Effector CD4-positive, alpha-beta T cell (primary cell): ENCODE data around the gene ZDHHC8.

Source experiments
- DNase-seq: peaks from one replicate; pipeline ENCODE4 v3.0.0-alpha.2; 2020

Gene ZDHHC8

DNA sequence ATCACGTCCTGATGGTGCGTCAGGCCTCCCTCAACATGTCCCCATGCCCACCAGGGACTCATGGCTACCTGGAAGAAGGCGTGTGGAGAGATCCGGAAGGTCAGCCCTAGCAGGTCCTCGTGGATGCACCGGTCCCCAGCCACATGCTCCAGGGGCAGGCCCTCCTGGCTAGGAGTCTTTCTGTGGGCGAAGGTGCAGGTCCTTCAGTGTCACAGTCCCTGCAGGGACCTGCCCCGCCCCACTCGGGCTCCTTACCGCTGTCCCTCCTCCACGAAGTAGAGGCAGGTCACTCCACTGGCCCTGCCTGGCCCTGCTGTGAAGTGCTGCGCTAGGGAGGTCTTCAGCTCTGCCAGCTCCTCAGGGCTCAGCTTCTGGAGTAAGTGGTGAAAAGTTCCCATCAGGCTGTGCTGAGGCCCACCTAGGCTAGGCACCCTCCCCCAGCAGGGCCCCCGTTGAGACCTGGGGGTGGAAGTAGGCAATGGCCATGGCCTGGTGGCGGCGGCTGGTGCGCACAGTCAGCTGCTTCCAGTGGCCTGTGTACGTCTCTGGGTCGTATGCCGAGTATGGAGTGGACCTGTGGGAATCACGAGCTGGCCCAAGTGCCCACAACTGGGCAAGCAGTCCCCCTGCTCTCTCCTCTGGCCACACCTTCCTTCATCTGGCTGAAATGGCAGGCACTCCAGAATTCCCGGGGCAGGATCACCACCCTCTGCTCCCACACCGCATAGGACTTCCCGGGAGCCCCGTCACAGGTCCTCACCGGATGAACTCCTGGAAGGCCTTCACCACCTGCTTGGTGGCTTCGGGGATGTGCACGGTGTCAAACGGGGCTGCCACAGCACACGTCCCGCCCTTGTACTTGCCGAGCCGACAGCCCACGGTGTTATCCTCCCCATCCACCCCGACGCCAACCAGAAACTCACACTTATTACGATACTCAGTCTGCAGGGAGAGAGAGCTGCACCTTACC lies 16.8 kb upstream of the ZDHHC8 start:
- no peak for DNase-seq

DNA sequence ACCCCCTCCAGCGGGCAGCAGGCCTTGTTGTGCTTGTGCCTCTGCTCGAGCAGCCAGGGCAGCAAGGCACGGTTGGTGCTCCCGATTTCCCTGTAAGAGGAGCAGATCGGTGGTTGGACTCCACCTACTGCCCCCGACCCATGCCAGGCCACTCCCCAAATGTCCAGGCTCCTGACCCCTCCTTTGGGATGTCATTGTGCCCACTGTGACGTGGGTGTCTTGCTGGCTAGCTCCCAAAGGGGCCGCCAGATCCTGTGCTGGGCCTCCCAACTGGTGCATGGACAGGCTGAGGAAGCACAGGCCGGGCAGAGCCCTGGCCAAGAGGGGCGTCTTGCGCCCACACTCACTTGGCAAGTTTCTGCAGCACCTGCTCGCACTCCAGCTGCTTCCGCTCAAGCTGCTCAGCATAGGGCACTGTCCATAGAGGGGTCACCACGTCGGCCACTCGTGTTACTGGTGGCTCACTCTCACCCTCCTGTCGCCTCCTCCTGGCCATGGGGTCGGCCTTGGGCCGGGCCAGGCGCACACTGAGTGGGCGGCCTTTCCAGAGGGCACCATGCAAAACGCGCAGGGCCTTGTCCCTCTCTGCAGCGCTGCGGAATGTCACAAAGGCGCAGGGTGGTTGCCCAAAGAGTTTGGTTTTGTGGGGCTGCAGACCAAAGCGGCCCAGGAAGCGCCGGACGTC lies 15.8 kb upstream of the ZDHHC8 start, which contains the start of gene RANBP1:
Gene RANBP1 (plus strand): TSS at position 414 of the 685 bp plus-strand sequence. CDS start 81 bp downstream, at position 495.
- no peak for DNase-seq

DNA sequence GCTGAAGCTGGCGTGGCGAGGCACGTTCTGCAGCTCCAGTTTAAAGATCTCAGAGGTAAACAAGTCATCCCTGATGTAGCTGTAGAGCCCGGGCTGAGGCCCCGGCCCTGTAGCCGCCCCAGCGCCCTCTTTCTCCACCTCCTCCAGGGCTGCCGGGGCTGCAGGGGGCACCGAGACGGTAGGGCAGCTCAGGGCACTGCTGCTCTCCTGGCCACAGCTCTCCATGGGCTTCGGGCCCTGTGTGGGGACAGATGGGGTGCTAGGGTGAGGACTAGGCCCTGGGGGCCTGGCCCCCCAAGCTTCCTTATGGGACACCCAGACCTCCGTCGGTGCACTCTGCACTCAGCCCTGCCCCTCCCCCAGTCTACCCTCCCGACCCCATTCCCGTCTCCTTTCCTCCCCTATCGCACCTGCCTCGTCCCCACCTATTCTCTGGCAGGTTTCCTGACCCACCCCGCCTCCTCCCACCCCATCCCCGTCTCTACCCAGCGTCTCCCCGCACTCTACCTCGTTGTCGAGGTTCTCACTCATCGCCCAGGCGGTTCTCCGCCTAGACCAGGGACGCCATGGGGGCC lies 15.1 kb upstream of the ZDHHC8 start:
- no peak for DNase-seq

DNA sequence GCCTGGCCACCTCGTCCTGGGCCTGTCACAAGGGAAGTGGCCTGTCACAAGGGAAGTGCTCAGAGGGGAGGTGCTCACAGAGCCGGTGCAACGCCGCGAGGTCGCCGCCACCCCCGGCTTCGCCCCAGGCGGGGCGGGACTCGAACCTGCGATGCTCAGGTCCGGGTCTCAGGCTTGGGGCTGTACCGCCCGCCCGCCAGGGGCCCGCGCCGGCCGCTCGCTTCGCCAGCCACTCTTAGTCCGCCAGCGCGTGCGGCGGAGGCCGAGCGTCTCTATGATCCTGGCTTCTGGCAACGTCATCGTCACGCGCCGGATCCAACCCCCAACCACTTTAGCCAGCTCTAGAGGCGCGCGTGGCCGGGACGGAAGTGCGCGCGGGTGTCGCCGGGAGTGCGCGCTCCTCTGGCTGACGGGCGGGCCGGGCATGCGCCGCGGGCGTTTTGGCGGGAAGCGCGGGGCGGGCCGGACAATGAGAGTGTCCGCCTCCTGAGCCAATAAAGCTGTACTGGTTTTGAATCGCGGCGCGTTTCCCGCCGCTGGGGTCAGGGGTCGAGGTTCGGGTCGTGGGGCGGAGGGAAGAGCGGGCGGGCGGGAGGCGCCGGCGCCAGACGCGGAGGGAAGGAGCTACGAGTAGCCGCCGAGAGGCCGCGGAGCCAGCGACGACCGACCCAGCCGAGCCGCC lies 14.5 kb upstream of the ZDHHC8 start, which contains the start of gene TRMT2A:
Gene TRMT2A (minus strand): TSS at position 276 of the 682 bp plus-strand sequence. CDS start 320 bp downstream, outside the sequence.
- DNase-seq: peak; percentile 96

DNA sequence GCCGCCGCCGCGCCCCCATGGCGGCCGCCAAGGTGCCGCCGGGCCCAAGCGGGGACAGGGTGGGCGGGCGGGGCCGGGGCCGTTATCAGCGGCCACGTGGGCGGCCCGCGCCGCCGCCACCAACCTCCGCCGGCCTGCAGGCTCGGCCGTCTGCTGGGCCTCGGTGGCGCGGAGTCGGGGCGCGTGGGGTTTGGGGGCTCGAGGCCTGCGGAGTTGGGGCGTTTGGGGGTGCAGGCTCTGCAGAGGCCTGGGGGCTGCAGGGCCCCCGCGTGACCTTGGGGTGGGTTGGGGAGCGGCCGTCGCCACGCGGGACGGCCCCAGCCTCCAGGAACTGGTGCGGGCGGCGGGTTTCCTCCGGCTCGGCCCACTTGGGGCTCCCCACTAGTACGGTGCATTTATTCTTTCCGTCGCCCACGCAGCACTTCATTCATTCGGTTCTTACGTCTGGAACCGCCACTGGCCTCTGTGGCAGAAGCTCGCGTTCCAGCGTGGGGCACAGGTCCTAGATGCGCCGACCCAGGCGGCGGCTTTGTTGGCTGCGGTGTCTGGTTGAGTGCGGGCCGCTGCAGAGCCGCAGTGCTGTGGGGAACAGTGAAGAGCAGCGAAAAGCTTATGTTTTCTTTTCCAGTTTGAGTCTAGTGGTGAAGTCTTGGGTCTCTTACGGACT lies 13.8 kb upstream of the ZDHHC8 start:
- no peak for DNase-seq

DNA sequence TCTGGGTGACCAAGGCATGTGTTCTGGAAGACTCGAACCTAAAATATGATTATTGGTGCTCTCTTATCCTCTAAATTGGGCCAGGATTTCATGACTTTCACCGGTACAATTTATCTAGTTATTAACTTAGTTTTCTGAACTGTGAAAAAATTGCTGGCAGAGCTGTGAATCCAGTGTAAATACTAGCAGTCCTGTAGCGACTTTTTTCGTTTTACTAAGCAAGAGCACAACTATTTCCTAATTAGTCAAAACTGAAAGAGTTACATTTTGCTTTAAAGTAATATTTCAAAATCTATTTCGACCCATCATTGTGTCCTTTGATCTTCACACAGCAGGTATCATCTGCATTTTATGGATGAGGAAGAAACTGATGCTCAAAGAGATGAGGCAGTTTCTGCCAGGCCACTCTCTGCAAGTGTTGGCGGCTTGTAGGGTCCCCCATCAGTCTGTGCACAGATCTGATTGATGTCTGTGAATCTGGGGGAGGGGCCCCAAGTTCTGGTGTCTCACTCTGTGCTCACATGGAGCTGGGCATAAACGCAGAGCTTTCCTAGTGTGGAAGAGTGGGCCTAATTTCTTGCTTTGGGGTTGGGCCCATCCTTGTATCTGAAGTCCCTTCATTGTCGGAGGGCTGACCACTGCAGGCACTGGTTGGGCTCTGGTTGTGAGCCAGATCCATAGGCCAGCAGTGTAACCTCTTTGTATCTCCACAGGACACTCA lies 13.1 kb upstream of the ZDHHC8 start:
- DNase-seq: no peak

DNA sequence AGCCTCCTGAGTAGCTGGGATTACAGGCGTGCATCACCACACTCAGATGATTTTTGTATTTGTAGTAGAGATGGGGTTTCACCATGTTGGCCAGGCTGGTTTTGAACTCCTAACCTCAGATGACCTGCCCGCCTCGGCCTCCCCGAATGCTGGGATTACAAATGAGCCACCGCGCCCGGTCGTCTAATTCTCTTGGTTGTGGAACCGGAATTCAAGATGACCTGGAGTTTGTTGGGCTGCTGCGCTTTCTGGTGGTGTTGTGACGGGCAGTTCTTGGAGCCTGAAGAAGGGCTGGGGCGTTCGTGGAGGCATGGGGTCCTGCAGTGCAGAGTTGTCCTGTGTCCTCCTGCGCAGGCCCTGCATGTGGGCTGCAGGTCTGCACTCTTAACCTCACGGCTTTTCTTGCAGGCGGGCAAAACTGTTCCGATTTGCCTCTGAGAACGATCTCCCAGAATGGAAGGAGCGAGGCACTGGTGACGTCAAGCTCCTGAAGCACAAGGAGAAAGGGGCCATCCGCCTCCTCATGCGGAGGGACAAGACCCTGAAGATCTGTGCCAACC lies 9.7 kb upstream of the ZDHHC8 start:
- no peak for DNase-seq

DNA sequence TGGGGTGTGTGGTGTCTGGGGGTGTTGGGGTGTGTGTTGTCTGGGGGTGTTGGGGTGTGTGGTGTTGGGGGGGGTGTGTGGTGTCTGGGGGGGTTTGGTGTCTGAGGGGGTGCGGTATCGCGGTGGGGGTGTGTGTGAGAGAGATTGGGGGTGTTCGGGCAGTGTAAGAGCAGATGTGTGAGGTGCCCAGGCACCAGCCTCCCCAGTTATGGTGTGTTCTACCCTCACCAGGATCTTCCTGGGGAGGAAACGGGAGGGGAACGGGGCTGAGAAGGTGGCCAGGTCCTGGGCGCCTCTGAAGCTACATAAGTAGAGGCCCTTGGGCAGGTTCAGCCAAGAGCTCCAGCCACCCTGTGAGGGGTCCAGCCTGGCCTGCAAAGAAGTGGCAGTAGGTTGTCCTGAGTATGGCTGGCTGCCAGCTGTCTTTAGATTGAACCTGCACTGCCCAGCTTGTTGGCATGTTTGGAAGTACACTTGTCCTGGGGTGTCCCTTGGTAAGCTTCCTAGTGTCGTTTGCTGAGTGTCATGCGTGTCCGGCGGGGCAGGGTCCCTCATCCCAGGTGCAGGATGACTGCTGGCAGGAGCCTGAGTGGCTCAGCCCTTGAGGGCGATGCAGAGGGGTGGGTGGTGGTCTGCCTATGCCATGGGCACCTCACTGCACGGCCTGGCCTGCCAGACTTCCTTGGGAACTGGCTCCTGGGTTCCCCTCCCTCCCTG lies 8.1 kb upstream of the ZDHHC8 start:
- no peak for DNase-seq

DNA sequence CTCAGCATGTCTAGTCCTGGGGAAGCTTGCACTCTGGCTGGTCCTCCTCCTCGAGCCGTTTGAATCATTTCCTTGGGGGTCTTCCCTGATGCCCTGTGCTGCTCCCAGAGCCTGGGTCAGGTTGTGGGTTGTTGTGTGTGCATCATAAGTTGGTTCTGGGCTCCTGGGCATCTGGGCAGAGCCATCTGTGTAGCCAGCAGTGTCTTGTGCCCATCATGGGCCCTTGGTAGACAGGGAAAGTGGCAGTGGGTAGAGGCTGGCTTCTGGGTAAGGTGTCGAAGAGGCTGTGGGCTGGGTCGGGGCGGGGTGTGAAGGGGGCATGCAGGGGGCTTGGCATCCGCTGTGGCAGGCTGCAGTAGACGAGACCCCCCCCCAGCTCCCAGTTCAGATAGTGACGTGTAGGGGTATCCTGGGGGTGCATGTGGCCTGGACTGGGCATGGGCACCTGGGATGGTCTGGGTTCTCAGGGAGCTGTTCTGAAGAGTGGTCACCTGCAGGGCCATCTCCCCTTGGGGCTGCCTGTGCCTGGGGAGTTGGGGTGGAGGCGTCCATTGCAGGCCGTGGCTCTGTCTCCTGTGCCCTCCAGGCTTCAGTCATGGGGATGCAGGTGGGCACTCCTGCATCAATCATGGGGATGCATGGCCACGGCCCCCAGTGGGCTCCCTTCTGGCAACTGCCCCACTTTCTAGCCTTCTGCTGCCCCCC lies 7.4 kb upstream of the ZDHHC8 start:
- no peak for DNase-seq

DNA sequence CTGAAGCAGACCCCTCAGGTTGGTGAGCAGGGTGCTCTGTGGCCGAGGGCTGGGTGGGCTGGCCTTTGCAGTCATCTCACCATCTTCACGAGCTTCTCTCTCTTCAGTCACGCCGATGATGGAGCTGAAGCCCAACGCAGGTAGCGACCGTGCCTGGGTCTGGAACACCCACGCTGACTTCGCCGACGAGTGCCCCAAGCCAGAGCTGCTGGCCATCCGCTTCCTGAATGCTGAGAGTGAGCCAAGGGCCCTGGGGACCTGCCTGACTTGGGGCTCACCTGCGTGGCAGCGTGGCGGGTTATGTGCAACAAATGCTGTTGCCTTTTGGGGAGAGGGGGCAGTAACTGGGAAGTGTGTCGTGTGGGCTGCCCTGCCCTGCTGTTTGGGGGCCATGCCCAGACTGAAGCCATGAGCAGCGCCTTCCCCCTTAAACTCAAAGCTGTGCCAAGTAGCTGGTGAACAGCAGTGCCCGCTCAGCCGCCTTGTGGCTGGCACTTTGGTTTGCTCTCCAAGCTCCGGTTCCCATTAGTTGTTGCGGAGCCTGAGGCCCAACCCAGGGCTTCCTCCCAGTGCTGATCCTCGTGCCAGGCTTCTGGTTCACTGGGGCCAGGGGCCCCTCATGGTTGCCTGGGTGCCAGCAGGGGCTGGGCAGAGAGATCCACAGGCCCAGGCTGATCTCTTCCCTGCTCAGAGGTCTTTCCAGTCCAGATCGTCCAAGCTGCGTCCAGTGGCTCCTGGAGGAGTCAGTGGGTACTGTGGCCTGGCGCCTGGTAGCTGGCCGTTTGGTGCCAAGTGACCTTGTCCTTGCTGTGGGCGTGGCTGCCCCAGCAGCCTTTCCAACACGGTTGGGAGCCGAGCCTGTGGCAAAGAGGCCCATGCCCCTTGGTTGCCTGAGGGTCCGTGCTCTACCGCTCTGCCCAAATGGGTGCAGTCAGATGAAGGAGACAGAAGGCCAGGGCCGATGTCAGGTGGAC lies 6.1 kb upstream of the ZDHHC8 start:
- DNase-seq: no peak

DNA sequence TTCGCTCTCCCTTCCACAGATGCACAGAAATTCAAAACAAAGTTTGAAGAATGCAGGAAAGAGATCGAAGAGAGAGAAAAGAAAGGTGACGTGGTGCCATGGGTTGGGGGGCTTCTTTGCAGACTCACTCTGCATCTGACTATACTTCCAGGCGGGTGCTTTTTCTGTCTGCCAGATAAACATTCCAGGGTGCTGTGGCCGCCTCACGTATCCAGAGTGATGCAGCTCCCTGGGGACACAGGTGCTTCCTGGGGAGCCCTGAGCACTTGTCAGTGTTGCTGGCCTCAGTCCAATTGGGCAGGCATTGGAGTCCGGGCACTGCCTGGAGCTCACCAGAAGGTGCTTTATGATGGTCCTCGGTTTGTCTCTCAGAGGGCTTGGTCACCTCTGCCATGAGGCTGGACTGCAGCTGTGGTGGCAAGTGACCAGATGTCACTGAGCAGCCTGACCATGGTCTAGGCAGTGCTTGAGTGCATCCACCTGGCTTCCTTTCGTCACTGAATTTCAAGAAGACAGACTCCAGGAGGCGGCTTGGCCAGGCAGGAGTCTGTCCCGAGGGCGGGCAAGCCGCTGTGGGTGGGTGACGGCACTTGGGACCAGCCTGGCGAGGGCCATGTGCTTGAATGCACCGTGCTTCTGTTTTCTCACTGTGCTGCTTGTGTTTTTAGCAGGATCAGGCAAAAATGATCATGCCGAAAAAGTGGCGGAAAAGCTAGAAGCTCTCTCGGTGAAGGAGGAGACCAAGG lies 5.1 kb upstream of the ZDHHC8 start:
- DNase-seq: no peak

DNA sequence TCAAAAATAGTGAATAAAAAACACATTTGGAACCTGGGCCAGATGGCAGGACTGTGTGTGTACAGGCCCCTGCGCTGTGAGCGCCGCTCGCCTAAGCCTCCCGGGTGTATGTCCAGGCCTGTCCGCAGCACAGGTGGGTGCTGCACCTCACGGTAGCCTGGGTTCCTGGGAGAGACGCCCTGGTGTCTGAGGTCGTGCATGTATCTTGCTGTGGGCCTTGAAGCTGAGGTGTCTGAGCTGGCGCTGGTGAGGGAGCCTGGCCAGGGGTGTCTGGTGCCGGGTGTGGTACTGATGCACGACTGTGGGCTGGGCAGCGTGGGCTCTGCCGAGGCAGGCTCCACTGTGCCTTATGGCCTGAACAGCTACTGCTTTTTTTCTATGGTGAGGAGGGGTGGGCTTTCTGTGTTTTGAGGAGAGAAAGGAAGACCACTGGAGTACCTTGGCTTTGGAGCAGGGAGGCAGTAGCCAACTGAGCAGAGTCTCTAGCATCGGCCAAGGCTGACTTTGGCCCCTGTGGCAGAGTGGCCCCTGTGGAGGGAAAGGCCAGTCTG lies 4.2 kb upstream of the ZDHHC8 start:
- DNase-seq: no peak

DNA sequence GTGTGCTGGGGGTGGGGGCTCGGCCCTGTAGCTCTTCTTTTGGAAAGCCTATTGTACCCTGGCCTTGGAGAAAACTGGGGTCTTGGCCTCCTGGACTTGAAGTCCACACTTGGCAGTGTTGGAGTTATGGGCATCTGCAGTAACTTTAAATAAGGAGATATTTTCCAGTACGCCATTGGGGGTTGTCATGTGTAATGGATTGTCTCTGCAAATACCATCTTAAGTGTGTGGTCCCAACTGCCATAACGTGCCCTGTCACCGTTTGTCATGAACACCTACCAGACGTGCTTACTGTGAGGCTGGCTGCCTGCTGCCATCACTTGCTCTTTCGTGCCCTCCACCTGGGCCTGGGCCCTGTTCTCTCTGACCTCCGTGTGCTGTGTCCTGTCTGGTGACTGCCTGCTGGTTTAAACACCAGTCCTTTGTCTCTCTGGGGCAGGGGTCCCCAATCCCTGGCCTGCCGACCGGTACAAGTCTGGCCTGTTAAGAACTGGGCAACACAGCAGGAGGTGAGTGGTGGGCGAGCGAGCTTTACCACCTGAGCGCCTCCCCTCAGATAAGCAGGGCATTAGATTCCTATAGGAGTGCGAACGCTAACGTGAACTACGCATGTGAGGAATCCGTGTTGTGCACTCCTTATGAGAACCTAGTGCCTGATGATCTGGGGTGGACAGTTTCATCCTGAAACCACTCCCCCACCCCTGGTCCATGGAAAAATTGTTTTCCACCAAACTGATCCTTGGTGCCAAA lies 3.6 kb upstream of the ZDHHC8 start:
- DNase-seq: no peak

DNA sequence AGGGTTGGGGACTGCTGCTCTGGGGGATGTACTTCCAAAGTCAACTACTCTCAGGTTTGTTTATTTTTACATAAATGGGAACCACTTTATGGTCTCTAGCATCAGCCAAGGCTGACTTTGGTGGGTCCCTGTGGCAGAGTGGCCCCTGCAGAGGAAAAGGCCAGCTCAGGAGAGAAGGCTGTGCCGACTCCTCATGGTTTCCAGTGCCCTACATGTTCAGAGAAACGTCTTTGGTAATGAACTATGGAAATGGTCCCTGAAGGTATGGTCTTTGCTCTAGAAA lies 3.0 kb upstream of the ZDHHC8 start:
- DNase-seq: no peak

DNA sequence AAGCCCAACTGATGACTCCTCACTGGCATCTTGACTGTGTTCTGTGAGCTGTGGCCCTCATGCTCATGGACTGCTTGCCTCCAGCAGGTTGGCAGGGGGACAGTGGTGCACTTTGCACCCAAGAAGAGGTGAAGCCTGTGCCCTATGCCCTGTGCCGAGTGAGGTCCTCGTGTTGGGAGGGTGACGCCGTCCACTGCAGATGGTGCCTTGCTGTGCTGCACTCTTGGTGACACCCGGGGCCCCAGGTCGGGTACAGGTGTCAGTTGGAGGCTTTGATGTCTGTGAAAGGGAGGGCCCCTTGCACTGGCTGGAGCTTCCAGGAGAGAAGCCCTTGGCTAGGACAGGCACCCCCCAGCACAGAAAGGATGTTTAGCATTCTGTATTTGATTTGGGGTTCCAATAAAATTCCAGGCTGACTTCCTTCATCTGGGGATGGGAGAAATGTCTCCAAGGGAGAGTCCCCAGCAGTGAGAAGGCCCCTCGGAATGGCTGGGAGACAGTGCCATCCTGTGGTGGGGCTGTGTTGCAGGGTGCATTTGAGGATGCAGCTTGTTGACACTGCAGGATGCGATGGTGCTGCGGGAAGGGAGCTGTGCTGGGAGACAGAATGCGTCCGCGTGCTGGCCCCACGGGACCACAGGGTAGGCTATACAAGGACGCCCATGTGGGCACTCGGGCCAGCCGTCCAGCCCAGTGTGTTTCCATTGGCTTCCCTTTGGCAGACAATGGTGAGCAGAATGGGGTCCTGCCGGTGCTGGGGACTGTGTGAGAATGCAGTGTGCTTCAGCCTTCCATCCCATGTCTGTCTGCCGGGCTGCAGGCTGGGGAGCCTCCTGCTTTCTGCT lies 2.5 kb upstream of the ZDHHC8 start:
- DNase-seq: peak; percentile 45

DNA sequence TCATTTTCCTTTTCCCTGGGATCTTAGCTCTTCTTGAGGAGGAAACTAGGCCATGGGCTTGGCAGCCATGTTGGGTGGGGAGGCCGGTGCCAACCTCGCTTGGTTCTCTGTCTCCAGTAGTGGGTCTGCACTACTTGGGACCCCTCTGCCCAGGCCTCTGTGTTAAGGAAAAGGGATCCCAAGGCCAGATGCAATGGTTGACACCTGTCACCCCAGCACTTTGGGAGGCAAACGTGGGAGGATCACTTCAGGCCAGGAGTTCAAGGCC lies 1.9 kb upstream of the ZDHHC8 start:
- no peak for DNase-seq
